ENCODE results near the gene DPP6.

Gene DPP6

DNA sequence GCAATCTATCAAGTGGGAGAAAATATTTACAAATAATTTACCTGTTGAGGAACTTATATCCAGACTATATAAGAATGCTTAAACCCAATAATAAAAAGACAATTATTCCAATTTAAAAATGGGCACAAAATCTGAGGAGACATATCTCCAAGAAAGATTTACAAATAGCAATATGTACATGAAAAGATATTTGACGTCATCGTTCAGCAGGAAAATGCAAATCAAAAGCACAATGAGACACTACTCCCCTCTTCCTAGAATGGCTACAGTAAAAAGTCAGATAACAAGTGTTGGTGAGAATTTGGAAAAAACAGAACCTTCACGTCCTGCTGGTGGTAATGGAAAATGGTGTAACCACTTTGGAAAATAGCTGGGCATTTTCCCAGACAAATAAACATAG lies 457.0 kb downstream of the DPP6 start:
- no peak for TF ChIP-seq EP300 (IDR thresholded peaks at IDR 0.05; ENCODE audit: borderline replicate concordance)
- TF ChIP-seq, protein P1, sequence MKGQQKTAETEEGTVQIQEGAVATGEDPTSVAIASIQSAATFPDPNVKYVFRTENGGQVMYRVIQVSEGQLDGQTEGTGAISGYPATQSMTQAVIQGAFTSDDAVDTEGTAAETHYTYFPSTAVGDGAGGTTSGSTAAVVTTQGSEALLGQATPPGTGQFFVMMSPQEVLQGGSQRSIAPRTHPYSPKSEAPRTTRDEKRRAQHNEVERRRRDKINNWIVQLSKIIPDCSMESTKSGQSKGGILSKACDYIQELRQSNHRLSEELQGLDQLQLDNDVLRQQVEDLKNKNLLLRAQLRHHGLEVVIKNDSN (IDR thresholded peaks at IDR 0.05), result no peak
- TF ChIP-seq, protein P2, sequence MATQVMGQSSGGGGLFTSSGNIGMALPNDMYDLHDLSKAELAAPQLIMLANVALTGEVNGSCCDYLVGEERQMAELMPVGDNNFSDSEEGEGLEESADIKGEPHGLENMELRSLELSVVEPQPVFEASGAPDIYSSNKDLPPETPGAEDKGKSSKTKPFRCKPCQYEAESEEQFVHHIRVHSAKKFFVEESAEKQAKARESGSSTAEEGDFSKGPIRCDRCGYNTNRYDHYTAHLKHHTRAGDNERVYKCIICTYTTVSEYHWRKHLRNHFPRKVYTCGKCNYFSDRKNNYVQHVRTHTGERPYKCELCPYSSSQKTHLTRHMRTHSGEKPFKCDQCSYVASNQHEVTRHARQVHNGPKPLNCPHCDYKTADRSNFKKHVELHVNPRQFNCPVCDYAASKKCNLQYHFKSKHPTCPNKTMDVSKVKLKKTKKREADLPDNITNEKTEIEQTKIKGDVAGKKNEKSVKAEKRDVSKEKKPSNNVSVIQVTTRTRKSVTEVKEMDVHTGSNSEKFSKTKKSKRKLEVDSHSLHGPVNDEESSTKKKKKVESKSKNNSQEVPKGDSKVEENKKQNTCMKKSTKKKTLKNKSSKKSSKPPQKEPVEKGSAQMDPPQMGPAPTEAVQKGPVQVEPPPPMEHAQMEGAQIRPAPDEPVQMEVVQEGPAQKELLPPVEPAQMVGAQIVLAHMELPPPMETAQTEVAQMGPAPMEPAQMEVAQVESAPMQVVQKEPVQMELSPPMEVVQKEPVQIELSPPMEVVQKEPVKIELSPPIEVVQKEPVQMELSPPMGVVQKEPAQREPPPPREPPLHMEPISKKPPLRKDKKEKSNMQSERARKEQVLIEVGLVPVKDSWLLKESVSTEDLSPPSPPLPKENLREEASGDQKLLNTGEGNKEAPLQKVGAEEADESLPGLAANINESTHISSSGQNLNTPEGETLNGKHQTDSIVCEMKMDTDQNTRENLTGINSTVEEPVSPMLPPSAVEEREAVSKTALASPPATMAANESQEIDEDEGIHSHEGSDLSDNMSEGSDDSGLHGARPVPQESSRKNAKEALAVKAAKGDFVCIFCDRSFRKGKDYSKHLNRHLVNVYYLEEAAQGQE (IDR thresholded peaks at IDR 0.05; ENCODE audit: low read depth), result no peak
- no peak for TF ChIP-seq TEAD4 (IDR thresholded peaks at IDR 0.05)
- no peak for TF ChIP-seq TAF1 (IDR thresholded peaks at IDR 0.05; ENCODE audit: low read depth)
- no peak for TF ChIP-seq CEBPB (IDR thresholded peaks at IDR 0.05)
- TF ChIP-seq CREB1 (IDR thresholded peaks at IDR 0.05; ENCODE audit: low read depth), result no peak
- TF ChIP-seq RAD21 (IDR thresholded peaks at IDR 0.05; ENCODE audit: low read depth), result no peak
- TF ChIP-seq TCF12 (IDR thresholded peaks at IDR 0.05; ENCODE audit: low read depth), result no peak

DNA sequence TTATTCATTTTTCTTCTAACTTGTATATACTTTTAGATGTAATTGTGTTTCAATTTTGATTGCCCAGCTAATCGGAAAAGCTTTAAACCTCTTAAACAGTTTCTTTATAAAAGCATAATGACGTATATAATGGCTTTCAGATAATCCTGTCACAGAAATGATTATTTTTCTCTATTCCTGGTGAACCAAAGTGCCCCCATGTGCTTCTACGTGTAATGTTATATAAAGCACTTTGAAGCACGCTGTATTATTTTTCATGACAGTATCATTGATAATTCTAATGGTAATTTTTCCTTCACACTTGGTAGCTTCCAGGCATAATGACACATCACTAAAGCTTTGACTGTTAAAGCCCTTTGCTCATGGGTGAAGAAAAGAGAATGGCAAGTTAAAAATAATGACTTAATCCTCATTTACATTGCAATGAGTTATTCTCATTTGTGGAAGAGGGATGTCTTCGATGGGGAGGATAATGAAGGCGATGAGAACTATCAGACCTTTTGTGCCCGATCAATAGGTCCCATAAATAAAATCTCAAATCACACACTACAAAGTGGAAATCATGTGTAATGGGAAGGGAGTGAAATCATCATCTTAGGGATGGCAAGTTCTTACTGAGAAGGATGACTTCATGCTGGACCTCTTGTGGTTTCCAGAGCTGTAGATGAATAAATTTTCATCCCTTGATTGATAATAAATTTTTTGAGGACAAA lies 460.1 kb downstream of the DPP6 start:
- TF ChIP-seq TAF1 (IDR thresholded peaks at IDR 0.05; ENCODE audit: low read depth) (no peak), RAD21 (IDR thresholded peaks at IDR 0.05; ENCODE audit: low read depth) (no peak), TEAD4 (IDR thresholded peaks at IDR 0.05) (no peak), EGR1 (IDR thresholded peaks at IDR 0.05) (no peak), YY1 (IDR thresholded peaks at IDR 0.05; ENCODE audit: low read depth) (no peak), EP300 (IDR thresholded peaks at IDR 0.05; ENCODE audit: borderline replicate concordance) (no peak), ZBTB7A (IDR thresholded peaks at IDR 0.05; ENCODE audit: low read depth) (no peak), TCF12 (IDR thresholded peaks at IDR 0.05; ENCODE audit: low read depth) (no peak), CEBPB (IDR thresholded peaks at IDR 0.05) (no peak), FOXM1 (IDR thresholded peaks at IDR 0.05; ENCODE audit: borderline replicate concordance, low read depth) (no peak), NFIC (IDR thresholded peaks at IDR 0.05) (no peak)
- TF ChIP-seq, protein P3, sequence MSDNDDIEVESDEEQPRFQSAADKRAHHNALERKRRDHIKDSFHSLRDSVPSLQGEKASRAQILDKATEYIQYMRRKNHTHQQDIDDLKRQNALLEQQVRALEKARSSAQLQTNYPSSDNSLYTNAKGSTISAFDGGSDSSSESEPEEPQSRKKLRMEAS (IDR thresholded peaks at IDR 0.05), result no peak
- TF ChIP-seq, protein P1 (IDR thresholded peaks at IDR 0.05), result no peak

DNA sequence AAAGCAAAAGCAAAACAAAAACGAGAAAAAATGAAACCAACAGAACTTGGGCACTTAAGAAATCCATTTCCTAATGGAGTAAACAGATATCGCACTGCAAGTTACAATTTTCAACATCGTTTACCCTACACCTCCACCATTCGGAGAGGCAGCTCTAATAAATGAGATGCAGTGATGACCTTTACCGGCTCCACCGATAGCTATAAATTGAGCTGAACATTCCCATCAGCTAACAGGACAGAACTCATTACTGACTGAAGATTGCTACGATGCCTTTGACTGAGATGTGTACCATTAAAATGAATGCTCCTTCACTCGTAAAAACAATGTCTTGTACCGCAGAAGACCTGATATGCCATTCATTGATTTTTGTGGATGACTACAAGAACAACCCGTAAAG lies 465.6 kb downstream of the DPP6 start:
- no peak for TF ChIP-seq NFIC (IDR thresholded peaks at IDR 0.05)
- TF ChIP-seq RAD21 (IDR thresholded peaks at IDR 0.05; ENCODE audit: low read depth), result no peak
- TF ChIP-seq TAF1 (IDR thresholded peaks at IDR 0.05; ENCODE audit: low read depth), result no peak
- TF ChIP-seq, protein P2 (IDR thresholded peaks at IDR 0.05; ENCODE audit: low read depth), result no peak
- no peak for TF ChIP-seq CEBPB (IDR thresholded peaks at IDR 0.05)
- no peak for TF ChIP-seq ZBTB7A (IDR thresholded peaks at IDR 0.05; ENCODE audit: low read depth)

DNA sequence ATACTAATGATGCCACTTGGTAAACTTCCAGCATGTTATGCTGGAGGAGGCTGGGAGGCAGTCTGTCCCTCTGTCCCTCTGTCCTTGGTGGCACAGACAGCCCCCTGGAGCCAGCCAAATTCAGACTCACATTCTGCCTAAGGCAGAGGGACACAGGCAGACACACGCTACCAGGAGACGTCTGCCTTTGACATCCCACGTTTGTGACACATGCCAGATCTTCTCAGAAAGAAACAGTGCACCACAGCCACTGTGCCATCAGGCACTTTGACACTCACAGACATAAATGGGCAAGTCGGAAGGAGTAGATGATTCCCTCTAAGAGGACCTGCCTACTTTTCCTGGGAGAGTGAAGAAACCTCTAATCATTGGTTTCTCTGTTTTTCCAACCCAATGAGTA lies 467.0 kb downstream of the DPP6 start:
- TF ChIP-seq YY1 (IDR thresholded peaks at IDR 0.05; ENCODE audit: low read depth), result no peak
- no peak for TF ChIP-seq NFIC (IDR thresholded peaks at IDR 0.05)
- TF ChIP-seq, protein P2 (IDR thresholded peaks at IDR 0.05; ENCODE audit: low read depth), result no peak
- TF ChIP-seq CREB1 (IDR thresholded peaks at IDR 0.05; ENCODE audit: low read depth), result no peak
- TF ChIP-seq FOXM1 (IDR thresholded peaks at IDR 0.05; ENCODE audit: borderline replicate concordance, low read depth), result no peak
- TF ChIP-seq, protein P3 (IDR thresholded peaks at IDR 0.05), result no peak
- no peak for TF ChIP-seq TEAD4 (IDR thresholded peaks at IDR 0.05)
- TF ChIP-seq ZBTB7A (IDR thresholded peaks at IDR 0.05; ENCODE audit: low read depth), result no peak
- TF ChIP-seq EP300 (IDR thresholded peaks at IDR 0.05; ENCODE audit: borderline replicate concordance), result no peak
- no peak for TF ChIP-seq EGR1 (IDR thresholded peaks at IDR 0.05)
- TF ChIP-seq RAD21 (IDR thresholded peaks at IDR 0.05; ENCODE audit: low read depth), result no peak
- TF ChIP-seq CEBPB (IDR thresholded peaks at IDR 0.05), result no peak
- no peak for TF ChIP-seq TCF12 (IDR thresholded peaks at IDR 0.05; ENCODE audit: low read depth)
- no peak for TF ChIP-seq TAF1 (IDR thresholded peaks at IDR 0.05; ENCODE audit: low read depth)
- TF ChIP-seq, protein P1 (IDR thresholded peaks at IDR 0.05), result no peak

Data from Ishikawa (cell line).